CD4-positive, alpha-beta memory T cell (primary cell): ENCODE data around the gene PNMA6A. TPM values are rescaled to one million over a fixed set of nuclear protein-coding genes. Genes with fewer than 3 reads are reported as not detected.
"Not testable (repeated sequence)": the region's sequence is repeated elsewhere in the genome, so short reads cannot be mapped to it uniquely, and the experiment has no call there.

Experiments used
- CTCF ChIA-PET: fragments of 350-600 bp; sonication (Branson Sonifier 250); formaldehyde crosslinking; loops from one replicate; lab custom pipeline; 2021; ENCODE audit warnings: inconsistent platforms; ENCODE audit not compliant: partially characterized antibody; lab: Charles Lee
- POLR2A ChIA-PET: fragments of 350-600 bp; sonication (Branson Sonifier 250); formaldehyde crosslinking; loops from one replicate; lab custom pipeline; 2021; ENCODE audit not compliant: partially characterized antibody; lab: Charles Lee
- DNase-seq, 5 donors: peaks; one replicate each; pipeline versions ENCODE4 v3.0.0 to v3.0.0-alpha.2; 2020 to 2022; ENCODE audit warnings: mixed read lengths in 1 of 5
- H3K27ac ChIP-seq: one replicate; pipeline ENCODE4 v1.7.0; 2013; ENCODE audit warnings: low read depth, low read length
- H3K27me3 ChIP-seq: 2 replicates; pipeline ENCODE4 v1.7.0; 2013; ENCODE audit warnings: mild to moderate bottlenecking, low read length, moderate library complexity; ENCODE audit not compliant: insufficient read depth
- H3K36me3 ChIP-seq: 2 replicates; pipeline ENCODE4 v1.7.0; 2013; ENCODE audit warnings: mild to moderate bottlenecking, low read length, moderate library complexity; ENCODE audit not compliant: insufficient read depth
- H3K4me1 ChIP-seq: 2 replicates; pipeline ENCODE4 v1.7.0; 2013; ENCODE audit warnings: mild to moderate bottlenecking, low read length, moderate library complexity; ENCODE audit not compliant: insufficient read depth
- H3K4me3 ChIP-seq, 2 donors: one replicate each; pipeline ENCODE4 v1.7.0; 2013; ENCODE audit warnings: low read length in 2 of 2, mild to moderate bottlenecking in 1 of 2
- H3K9me3 ChIP-seq, 2 donors: one replicate each; pipeline ENCODE4 v1.7.0; 2013; ENCODE audit warnings: low read length in 2 of 2, control low read depth in 1 of 2; ENCODE audit not compliant: control insufficient read depth in 1 of 2
- H3K27ac Mint-ChIP-seq, 7 donors: one replicate each; pipeline ENCODE4 v1.8.0; 2020 to 2021; ENCODE audit warnings: mixed read lengths in 7 of 7, mild to moderate bottlenecking in 6 of 7, inconsistent platforms in 3 of 7, moderate library complexity in 3 of 7
- H3K27me3 Mint-ChIP-seq, 2 donors: one replicate each; pipeline ENCODE4 v1.8.0; 2020 to 2021; ENCODE audit warnings: mixed read lengths in 2 of 2
- H3K36me3 Mint-ChIP-seq, 2 donors: one replicate each; pipeline ENCODE4 v1.8.0; 2020 to 2021; ENCODE audit warnings: mixed read lengths in 2 of 2, inconsistent platforms in 1 of 2, mild to moderate bottlenecking in 1 of 2
- H3K4me1 Mint-ChIP-seq, 4 donors: one replicate each; pipeline ENCODE4 v1.8.0; 2020 to 2021; ENCODE audit warnings: mixed read lengths in 4 of 4, mild to moderate bottlenecking in 1 of 4
- H3K4me3 Mint-ChIP-seq, 8 donors: one replicate each; pipeline ENCODE4 v1.8.0; 2020 to 2021; ENCODE audit warnings: mixed read lengths in 8 of 8, mild to moderate bottlenecking in 7 of 8, moderate library complexity in 6 of 8, inconsistent platforms in 3 of 8
- H3K9me3 Mint-ChIP-seq, 8 donors: one replicate each; pipeline ENCODE4 v1.8.0; 2020 to 2021; ENCODE audit warnings: mixed read lengths in 8 of 8, mild to moderate bottlenecking in 5 of 8, inconsistent platforms in 3 of 8, moderate library complexity in 1 of 8
- intact Hi-C: fragments of 100-400 bp; cut with micrococcal nuclease; formaldehyde crosslinking; loops from one replicate; pipeline ENCODE4 v1.15.1; 2023
- polyA plus RNA-seq, 2 donors: library from polyadenylated mRNA; unstranded; fragments of 300-500 nt; fragmentation: Illumina TruSeq; gene quantifications; one replicate each; pipeline ENCODE4 v1.2.3, GENCODE V29; 2021
- total RNA-seq, 2 experiments: library from RNA; stranded (reverse); gene quantifications; one replicate each; pipeline ENCODE4 v1.2.3, GENCODE V29; 2021

PNMA6A gene
- total and polyA plus RNA-seq, 4 experiments from 2014 or later, result 0.08 to 0.23 TPM; not detected in 2

- H3K27ac ChIP-seq, DNase-seq, H3K36me3 Mint-ChIP-seq, H3K4me1 Mint-ChIP-seq, H3K9me3 ChIP-seq, H3K4me3 ChIP-seq, POLR2A ChIA-PET, H3K36me3 ChIP-seq, H3K4me3 Mint-ChIP-seq, CTCF ChIA-PET, H3K27ac Mint-ChIP-seq, H3K4me1 ChIP-seq, H3K27me3 Mint-ChIP-seq, H3K9me3 Mint-ChIP-seq, H3K27me3 ChIP-seq, intact Hi-C loops: not testable (repeated sequence)
Observed at GRCh38 chrX:153077437-153078135, 5.3 kb downstream of the PNMA6A start.

GRCh38 chrX:153083238-153083923 lies 11.1 kb downstream of the PNMA6A start:
- POLR2A ChIA-PET, H3K27me3 ChIP-seq, CTCF ChIA-PET, H3K27ac Mint-ChIP-seq, H3K4me3 ChIP-seq, H3K4me3 Mint-ChIP-seq, H3K36me3 Mint-ChIP-seq, intact Hi-C loops, DNase-seq, H3K4me1 ChIP-seq, H3K4me1 Mint-ChIP-seq, H3K27me3 Mint-ChIP-seq, H3K36me3 ChIP-seq, H3K9me3 ChIP-seq, H3K9me3 Mint-ChIP-seq, H3K27ac ChIP-seq: not testable (repeated sequence)

- POLR2A ChIA-PET, result no interaction called here
- CTCF ChIA-PET, result no interaction called here
- no peaks in the 10 kb centered on the region for H3K9me3 ChIP-seq
- peaks cover 5 to 8% (median 6%) of the 10 kb centered on the region in 4 donors for H3K4me1 Mint-ChIP-seq
- H3K4me1 ChIP-seq, result peaks cover 5% of the 10 kb centered on the region
- no peaks in the 10 kb centered on the region for H3K27me3 ChIP-seq
- H3K4me3 Mint-ChIP-seq, result no peak overlapping the region
- peaks cover 6 to 39% (median 21%) of the 10 kb centered on the region in 8 donors for H3K9me3 Mint-ChIP-seq
- DNase-seq, result no peak
- no peak overlapping the region for H3K4me3 ChIP-seq
- H3K36me3 ChIP-seq, result no peaks in the 10 kb centered on the region
- H3K27me3 Mint-ChIP-seq, result no peaks in the 10 kb centered on the region
- peaks cover 2 to 11% of the 10 kb centered on the region in 2 donors for H3K36me3 Mint-ChIP-seq
- no peak overlapping the region for H3K27ac Mint-ChIP-seq
- intact Hi-C loops, result no loop called here
- H3K27ac ChIP-seq, result no peak overlapping the region
Observed at GRCh38 chrX:153102418-153102817, 30.2 kb downstream of the PNMA6A start.

- intact Hi-C loops, H3K27ac ChIP-seq, CTCF ChIA-PET, H3K4me1 ChIP-seq, H3K27me3 ChIP-seq, POLR2A ChIA-PET, H3K4me1 Mint-ChIP-seq, H3K36me3 ChIP-seq, H3K27me3 Mint-ChIP-seq, H3K4me3 ChIP-seq, DNase-seq, H3K9me3 ChIP-seq: not testable (repeated sequence)
- Mint-ChIP-seq H3K4me3 (peak overlapping the region in 1 of 8 donors; percentile 36), H3K9me3 (peaks cover 6 to 39% (median 21%) of the 10 kb centered on the region in 8 donors), H3K27ac (peak overlapping the region in 2 of 7 donors; percentile 7 to 47), H3K36me3 (peaks cover 2 to 11% of the 10 kb centered on the region in 2 donors)
Observed at GRCh38 chrX:153104959-153105358, 32.7 kb downstream of the PNMA6A start.

GRCh38 chrX:153106092-153106801 lies 34.0 kb downstream of the PNMA6A start:
- H3K4me1 ChIP-seq, H3K27ac ChIP-seq, H3K27me3 Mint-ChIP-seq, H3K4me3 ChIP-seq, H3K9me3 ChIP-seq, POLR2A ChIA-PET, H3K36me3 ChIP-seq, DNase-seq, H3K27me3 ChIP-seq, intact Hi-C loops, H3K36me3 Mint-ChIP-seq, H3K4me1 Mint-ChIP-seq, CTCF ChIA-PET: not testable (repeated sequence)
- Mint-ChIP-seq H3K27ac (peak overlapping the region in 4 of 7 donors; percentile 29 to 91 (median 86)), H3K4me3 (peak overlapping the region in 5 of 8 donors; percentile 22 to 76 (median 32)), H3K9me3 (peaks cover 6 to 29% (median 17%) of the 10 kb centered on the region in 8 donors)

- DNase-seq, H3K27me3 Mint-ChIP-seq, H3K4me3 ChIP-seq, H3K27me3 ChIP-seq, H3K27ac Mint-ChIP-seq, H3K4me1 Mint-ChIP-seq, H3K36me3 Mint-ChIP-seq, H3K4me1 ChIP-seq, POLR2A ChIA-PET, H3K9me3 ChIP-seq, H3K27ac ChIP-seq, intact Hi-C loops, H3K36me3 ChIP-seq, H3K4me3 Mint-ChIP-seq, CTCF ChIA-PET, H3K9me3 Mint-ChIP-seq: not testable (repeated sequence)
Observed at GRCh38 chrX:153110735-153111134, 38.5 kb downstream of the PNMA6A start.

GRCh38 chrX:153113851-153114250 lies 41.6 kb downstream of the PNMA6A start:
- H3K27me3 Mint-ChIP-seq, H3K27me3 ChIP-seq, DNase-seq, H3K4me1 ChIP-seq, POLR2A ChIA-PET, H3K4me1 Mint-ChIP-seq, H3K9me3 ChIP-seq, H3K27ac Mint-ChIP-seq, H3K4me3 Mint-ChIP-seq, H3K9me3 Mint-ChIP-seq, H3K27ac ChIP-seq, H3K36me3 ChIP-seq, CTCF ChIA-PET, H3K4me3 ChIP-seq, intact Hi-C loops, H3K36me3 Mint-ChIP-seq: not testable (repeated sequence)
